ENCODE results near the gene TRMT11. TPM values are rescaled to one million over a fixed set of nuclear protein-coding genes. Genes with fewer than 3 reads are reported as not detected.

Gene TRMT11
- total RNA-seq, 2 experiments from 2014 or later, result 42.8 to 46.9 TPM

GRCh38 chr6:126033696-126034095 lies 47.4 kb downstream of the TRMT11 start:
- ChIA-PET CTCF (no interaction called here), POLR2A (interaction anchor here (1.0 kb wide), 1 partner anchor 47 kb away, joined by 3 read pairs; the partner anchor contains the start of gene TRMT11)
- intact Hi-C loops (cut with micrococcal nuclease), result no loop called here
- Mint-ChIP-seq H3K36me3 (peaks cover 31% of the 10 kb centered on the region), H3K27me3 (no peaks in the 10 kb centered on the region), H3K9me3 (no peaks in the 10 kb centered on the region), H3K27ac (no peak overlapping the region), H3K4me1 (ENCODE audit: low read depth) (no peaks in the 10 kb centered on the region), H3K4me3 (no peak overlapping the region)
- no peak for DNase-seq

- no peak overlapping the region for H3K27ac Mint-ChIP-seq
- H3K36me3 Mint-ChIP-seq, result peaks cover 34% of the 10 kb centered on the region
- POLR2A ChIA-PET, result no interaction called here
- intact Hi-C loops (cut with micrococcal nuclease), result no loop called here
- DNase-seq, result no peak
- H3K9me3 Mint-ChIP-seq, result no peaks in the 10 kb centered on the region
- H3K27me3 Mint-ChIP-seq, result no peaks in the 10 kb centered on the region
- H3K4me1 Mint-ChIP-seq (ENCODE audit: low read depth), result no peaks in the 10 kb centered on the region
- no peak overlapping the region for H3K4me3 Mint-ChIP-seq
- CTCF ChIA-PET, result no interaction called here
These were observed 48.3 kb downstream of the TRMT11 start for GRCh38 chr6:126034656-126035055.

- Mint-ChIP-seq H3K9me3 (no peaks in the 10 kb centered on the region), H3K27ac (no peak overlapping the region), H3K36me3 (peaks cover 43% of the 10 kb centered on the region), H3K4me1 (ENCODE audit: low read depth) (no peaks in the 10 kb centered on the region), H3K4me3 (no peak overlapping the region), H3K27me3 (no peaks in the 10 kb centered on the region)
- POLR2A ChIA-PET, result no interaction called here
- no peak for DNase-seq
- CTCF ChIA-PET, result interaction anchor here (0.5 kb wide), 1 partner anchor 14 kb away, joined by 3 read pairs; no protein-coding TSS in a partner anchor
- intact Hi-C loops (cut with micrococcal nuclease), result no loop called here
These were observed 49.4 kb downstream of the TRMT11 start for GRCh38 chr6:126035764-126036163.

- DNase-seq, result no peak
- peaks cover 4% of the 10 kb centered on the region for H3K9me3 Mint-ChIP-seq
- no peak overlapping the region for H3K27ac Mint-ChIP-seq
- peaks cover 60% of the 10 kb centered on the region for H3K36me3 Mint-ChIP-seq
- CTCF ChIA-PET, result no interaction called here
- POLR2A ChIA-PET, result no interaction called here
- intact Hi-C loops (cut with micrococcal nuclease), result no loop called here
- no peak overlapping the region for H3K4me3 Mint-ChIP-seq
- H3K4me1 Mint-ChIP-seq (ENCODE audit: low read depth), result no peaks in the 10 kb centered on the region
- no peaks in the 10 kb centered on the region for H3K27me3 Mint-ChIP-seq
These were observed 51.9 kb downstream of the TRMT11 start for GRCh38 chr6:126038234-126038633.

GRCh38 chr6:126039284-126039683 lies 52.9 kb downstream of the TRMT11 start:
- Mint-ChIP-seq H3K27me3 (no peaks in the 10 kb centered on the region), H3K36me3 (peaks cover 62% of the 10 kb centered on the region), H3K27ac (no peak overlapping the region), H3K4me3 (no peak overlapping the region), H3K4me1 (ENCODE audit: low read depth) (no peaks in the 10 kb centered on the region), H3K9me3 (peaks cover 4% of the 10 kb centered on the region)
- POLR2A ChIA-PET, result no interaction called here
- CTCF ChIA-PET, result interaction anchor here (0.6 to 0.7 kb wide), 2 partner anchors 44 to 54 kb away, joined by 3 read pairs; no protein-coding TSS in a partner anchor
- intact Hi-C loops (cut with micrococcal nuclease), result no loop called here
- DNase-seq, result no peak

GRCh38 chr6:126040394-126040793 lies 54.1 kb downstream of the TRMT11 start:
- Mint-ChIP-seq H3K36me3 (peaks cover 63% of the 10 kb centered on the region), H3K9me3 (peaks cover 4% of the 10 kb centered on the region), H3K4me1 (ENCODE audit: low read depth) (no peaks in the 10 kb centered on the region), H3K4me3 (no peak overlapping the region), H3K27ac (no peak overlapping the region), H3K27me3 (no peaks in the 10 kb centered on the region)
- CTCF ChIA-PET, result no interaction called here
- DNase-seq, result no peak
- intact Hi-C loops (cut with micrococcal nuclease), result no loop called here
- POLR2A ChIA-PET, result no interaction called here

GRCh38 chr6:126040826-126041225 lies 54.5 kb downstream of the TRMT11 start:
- no peak overlapping the region for H3K27ac Mint-ChIP-seq
- no peak overlapping the region for H3K4me3 Mint-ChIP-seq
- peaks cover 4% of the 10 kb centered on the region for H3K9me3 Mint-ChIP-seq
- H3K27me3 Mint-ChIP-seq, result no peaks in the 10 kb centered on the region
- H3K36me3 Mint-ChIP-seq, result peaks cover 62% of the 10 kb centered on the region
- intact Hi-C loops (cut with micrococcal nuclease), result no loop called here
- no peaks in the 10 kb centered on the region for H3K4me1 Mint-ChIP-seq (ENCODE audit: low read depth)
- no peak for DNase-seq
- ChIA-PET CTCF (no interaction called here), POLR2A (no interaction called here)

- DNase-seq, result no peak
- no peaks in the 10 kb centered on the region for H3K27me3 Mint-ChIP-seq
- CTCF ChIA-PET, result no interaction called here
- peaks cover 55% of the 10 kb centered on the region for H3K36me3 Mint-ChIP-seq
- POLR2A ChIA-PET, result no interaction called here
- no peak overlapping the region for H3K4me3 Mint-ChIP-seq
- no peaks in the 10 kb centered on the region for H3K4me1 Mint-ChIP-seq (ENCODE audit: low read depth)
- H3K9me3 Mint-ChIP-seq, result peaks cover 4% of the 10 kb centered on the region
- H3K27ac Mint-ChIP-seq, result no peak overlapping the region
- intact Hi-C loops (cut with micrococcal nuclease), result no loop called here
These were observed 55.2 kb downstream of the TRMT11 start for GRCh38 chr6:126041516-126041915.

- Mint-ChIP-seq H3K27me3 (no peaks in the 10 kb centered on the region), H3K4me3 (no peak overlapping the region), H3K27ac (no peak overlapping the region), H3K4me1 (ENCODE audit: low read depth) (no peaks in the 10 kb centered on the region), H3K9me3 (peaks cover 4% of the 10 kb centered on the region), H3K36me3 (peaks cover 53% of the 10 kb centered on the region)
- CTCF ChIA-PET, result no interaction called here
- intact Hi-C loops (cut with micrococcal nuclease), result no loop called here
- POLR2A ChIA-PET, result no interaction called here
- no peak for DNase-seq
These were observed 55.7 kb downstream of the TRMT11 start for GRCh38 chr6:126042001-126042419.

GRCh38 chr6:126047648-126048047 lies 61.3 kb downstream of the TRMT11 start:
- Mint-ChIP-seq H3K4me3 (no peak overlapping the region), H3K9me3 (peaks cover 1% of the 10 kb centered on the region), H3K36me3 (peaks cover 22% of the 10 kb centered on the region), H3K4me1 (ENCODE audit: low read depth) (no peaks in the 10 kb centered on the region), H3K27me3 (no peaks in the 10 kb centered on the region), H3K27ac (no peak overlapping the region)
- ChIA-PET POLR2A (no interaction called here), CTCF (no interaction called here)
- intact Hi-C loops (cut with micrococcal nuclease), result no loop called here
- DNase-seq, result no peak

GRCh38 chr6:126048635-126049034 lies 62.3 kb downstream of the TRMT11 start:
- intact Hi-C loops (cut with micrococcal nuclease), result no loop called here
- H3K36me3 Mint-ChIP-seq, result peaks cover 29% of the 10 kb centered on the region
- no peaks in the 10 kb centered on the region for H3K4me1 Mint-ChIP-seq (ENCODE audit: low read depth)
- no peak for DNase-seq
- CTCF ChIA-PET, result interaction anchor here (0.7 kb wide), 1 partner anchor 43 kb away, joined by 3 read pairs; no protein-coding TSS in a partner anchor
- no peaks in the 10 kb centered on the region for H3K9me3 Mint-ChIP-seq
- H3K27me3 Mint-ChIP-seq, result no peaks in the 10 kb centered on the region
- no peak overlapping the region for H3K4me3 Mint-ChIP-seq
- POLR2A ChIA-PET, result no interaction called here
- H3K27ac Mint-ChIP-seq, result no peak overlapping the region

GRCh38 chr6:126050795-126051194 lies 64.5 kb downstream of the TRMT11 start:
- no peaks in the 10 kb centered on the region for H3K9me3 Mint-ChIP-seq
- no peaks in the 10 kb centered on the region for H3K4me1 Mint-ChIP-seq (ENCODE audit: low read depth)
- POLR2A ChIA-PET, result interaction anchor here (0.7 kb wide), 1 partner anchor 11 kb away, joined by 3 read pairs; no protein-coding TSS in a partner anchor
- no peak overlapping the region for H3K4me3 Mint-ChIP-seq
- no peak overlapping the region for H3K27ac Mint-ChIP-seq
- no peaks in the 10 kb centered on the region for H3K27me3 Mint-ChIP-seq
- intact Hi-C loops (cut with micrococcal nuclease), result no loop called here
- CTCF ChIA-PET, result no interaction called here
- DNase-seq, result no peak
- H3K36me3 Mint-ChIP-seq, result peaks cover 24% of the 10 kb centered on the region

- ChIA-PET CTCF (no interaction called here), POLR2A (no interaction called here)
- Mint-ChIP-seq H3K27ac (no peak overlapping the region), H3K9me3 (no peaks in the 10 kb centered on the region), H3K4me3 (no peak overlapping the region), H3K27me3 (no peaks in the 10 kb centered on the region), H3K4me1 (ENCODE audit: low read depth) (no peaks in the 10 kb centered on the region), H3K36me3 (peaks cover 24% of the 10 kb centered on the region)
- DNase-seq, result no peak
- intact Hi-C loops (cut with micrococcal nuclease), result no loop called here
These were observed 65.5 kb downstream of the TRMT11 start for GRCh38 chr6:126051791-126052190.

All from activated CD4-positive, alpha-beta memory T cell treated with anti-CD3 and anti-CD28 coated beads for 36 hours (primary cell).